Measurements from ENCODE around the gene HES6. TPM values are rescaled to one million over a fixed set of nuclear protein-coding genes. Genes with fewer than 3 reads are reported as not detected.
A peak's percentile ranks its signal among the peaks of the same experiment; 100 is the strongest.

Gene HES6
- total RNA-seq, 6 donors from 2014 or later: 5.2 to 15.8 (median 9.4) TPM

DNA sequence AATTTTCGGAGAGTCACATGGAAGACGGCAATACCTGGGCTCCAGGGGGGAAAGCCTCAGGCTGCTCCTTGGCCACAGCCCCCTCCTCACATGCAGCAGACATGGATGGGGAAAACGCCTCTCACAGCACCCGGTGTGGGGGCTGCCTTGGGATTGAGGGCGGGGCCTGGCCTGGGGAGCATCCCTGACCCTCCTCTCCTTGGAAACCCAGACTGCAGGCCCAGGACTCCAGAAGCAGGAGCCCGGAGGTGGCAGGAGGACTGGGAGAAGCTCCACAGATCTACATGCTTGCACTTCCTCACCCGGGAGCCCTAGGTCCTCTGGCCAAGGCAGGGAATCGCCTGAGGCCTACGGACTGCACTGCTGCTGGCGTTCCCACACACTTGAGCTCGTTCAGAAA is 12.1 kb upstream of the HES6 start:
- ATAC-seq (ENCODE audit: low FRiP score in 2 of 2): no peak
- Histone ChIP-seq H3K9me3 (no peaks in the 10 kb centered on the region), H3K36me3 (peaks cover 0 to 91% (median 54%) of the 10 kb centered on the region in 4 donors), H3K27me3 (no peaks in the 10 kb centered on the region), H3K27ac (no peak overlapping the region), H3K4me1 (peaks cover 4 to 9% (median 6%) of the 10 kb centered on the region in 4 donors), H3K4me3 (no peak overlapping the region)
- TF ChIP-seq EP300 (IDR thresholded peaks at IDR 0.05): no peak
- TF ChIP-seq CTCF (IDR thresholded peaks at IDR 0.05): no peak
- no peak for TF ChIP-seq POLR2A (IDR thresholded peaks at IDR 0.05)
- TF ChIP-seq POLR2AphosphoS5 (IDR thresholded peaks at IDR 0.05): no peak
- 96 to 100% methylated on average over 5 to 10 of the region's 11 CpGs for WGBS, 2 donors
- DNase-seq: no peak

DNA sequence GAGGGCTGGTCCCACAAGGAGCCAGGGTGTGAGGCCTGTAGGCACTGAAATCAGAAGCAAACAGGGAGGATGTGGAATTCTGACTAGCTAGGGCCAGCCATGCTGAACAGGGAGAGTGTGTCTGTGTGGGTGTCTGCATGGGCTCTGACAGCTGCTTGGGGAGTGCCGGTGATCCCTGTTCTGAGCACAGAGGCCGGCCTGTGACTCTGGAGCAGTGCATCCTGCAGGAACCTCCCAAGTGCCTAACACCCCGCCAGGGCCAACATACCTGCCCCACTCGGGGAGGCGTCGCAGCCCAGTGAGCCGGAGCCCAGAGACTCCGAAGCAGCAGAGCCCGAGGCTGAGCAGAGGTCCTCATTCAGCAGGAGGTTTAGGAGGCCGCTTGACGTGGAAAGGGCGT is 11.5 kb upstream of the HES6 start:
- TF ChIP-seq POLR2AphosphoS5 (IDR thresholded peaks at IDR 0.05) (no peak), POLR2A (IDR thresholded peaks at IDR 0.05) (no peak), CTCF (IDR thresholded peaks at IDR 0.05) (no peak), EP300 (IDR thresholded peaks at IDR 0.05) (no peak)
- 97% methylated on average over 12 of the region's 12 CpGs; no CpG with 5 or more reads in 1 of the 2 donors for WGBS, 2 donors
- DNase-seq: no peak
- Histone ChIP-seq H3K27ac (no peak overlapping the region), H3K27me3 (no peaks in the 10 kb centered on the region), H3K9me3 (no peaks in the 10 kb centered on the region), H3K4me3 (no peak overlapping the region), H3K4me1 (peaks cover 0 to 11% (median 6%) of the 10 kb centered on the region in 4 donors), H3K36me3 (peaks cover 0 to 88% (median 54%) of the 10 kb centered on the region in 4 donors)
- no peak for ATAC-seq (ENCODE audit: low FRiP score in 2 of 2)

DNA sequence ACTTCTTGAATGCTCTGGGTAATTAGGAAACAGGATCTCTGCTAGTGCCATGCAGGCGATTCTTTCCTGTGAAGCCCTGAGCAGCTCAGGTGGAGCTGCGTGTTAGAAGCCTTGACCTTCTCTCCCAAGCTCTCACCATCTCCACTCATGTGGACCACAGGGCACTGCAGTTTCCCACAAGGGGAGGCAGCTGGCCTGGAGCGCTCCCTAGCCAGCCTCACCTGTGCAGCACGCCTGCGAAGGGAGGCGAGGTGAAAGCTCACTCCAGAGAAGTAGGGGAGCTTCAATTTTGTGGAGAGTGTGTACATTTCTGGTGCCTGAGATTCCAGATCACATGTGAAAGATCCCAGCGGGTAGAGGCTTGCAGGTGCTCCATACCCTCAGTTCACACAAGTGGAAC is 11.1 kb upstream of the HES6 start:
- Histone ChIP-seq H3K4me3 (no peak overlapping the region), H3K9me3 (no peaks in the 10 kb centered on the region), H3K36me3 (peaks cover 0 to 88% (median 53%) of the 10 kb centered on the region in 4 donors)

DNA sequence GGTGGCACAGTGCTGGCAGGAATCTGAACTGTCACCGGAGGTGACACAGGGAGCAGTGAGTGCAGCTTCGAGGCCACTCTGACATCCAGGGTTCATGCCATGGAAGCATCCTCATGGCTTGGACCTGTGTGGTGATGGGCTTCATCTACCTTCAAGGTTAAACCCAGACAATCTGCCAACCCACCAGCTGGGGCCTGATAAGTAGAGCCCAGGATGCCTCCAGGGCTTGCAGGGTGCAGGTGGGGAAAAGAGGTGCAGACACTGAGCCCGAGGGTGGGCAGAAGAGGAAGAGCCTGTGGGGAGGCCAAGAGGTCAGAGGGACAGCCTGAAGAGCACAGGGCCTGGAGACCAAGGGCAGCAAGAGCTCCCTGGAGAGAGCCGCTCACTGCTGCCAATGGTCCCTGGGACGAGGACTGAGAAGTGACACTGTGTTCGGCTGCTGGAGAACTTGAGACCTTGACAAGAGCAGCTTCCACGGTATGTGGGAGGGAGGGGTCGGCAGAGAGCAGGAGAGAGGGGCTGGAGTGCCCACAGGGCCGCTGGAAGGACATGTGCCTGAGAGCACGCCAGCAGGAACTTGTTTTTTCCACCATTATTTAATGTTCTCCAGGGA is 8.1 kb upstream of the HES6 start:
- Histone ChIP-seq H3K36me3 (peaks cover 0 to 75% (median 29%) of the 10 kb centered on the region in 4 donors), H3K4me3 (no peak overlapping the region), H3K4me1 (peaks cover 3 to 11% (median 6%) of the 10 kb centered on the region in 4 donors), H3K27ac (peak overlapping the region in 3 of 4 donors; percentile 40 to 68 (median 46)), H3K9me3 (no peaks in the 10 kb centered on the region), H3K27me3 (no peaks in the 10 kb centered on the region)
- WGBS, 2 donors: 69 to 72% methylated on average over 10 of the region's 10 CpGs
- no peak for ATAC-seq (ENCODE audit: low FRiP score in 2 of 2)
- TF ChIP-seq POLR2A (IDR thresholded peaks at IDR 0.05) (no peak), CTCF (IDR thresholded peaks at IDR 0.05) (no peak), POLR2AphosphoS5 (IDR thresholded peaks at IDR 0.05) (no peak)
- DNase-seq: no peak

More for the DNA sequence above, 11.1 kb upstream of the HES6 start:
- peaks cover 0 to 11% (median 6%) of the 10 kb centered on the region in 4 donors for H3K4me1 ChIP-seq
- no peak overlapping the region for H3K27ac ChIP-seq
- DNase-seq: no peak
- no peak for TF ChIP-seq POLR2A (IDR thresholded peaks at IDR 0.05)
- TF ChIP-seq CTCF (IDR thresholded peaks at IDR 0.05): no peak
- 92 to 97% methylated on average over 7 of the region's 7 CpGs for WGBS, 2 donors
- no peaks in the 10 kb centered on the region for H3K27me3 ChIP-seq
- ATAC-seq (ENCODE audit: low FRiP score in 2 of 2): no peak

All from upper lobe of left lung (tissue), 6 donors.